Karpas-422 (cell line): Measurements from ENCODE around the gene EMX1. TPM values are rescaled to one million over a fixed set of nuclear protein-coding genes. Genes with fewer than 3 reads are reported as not detected.

Experiments
- DNase-seq: peaks from one replicate; pipeline ENCODE4 v3.0.0-alpha.2; 2015
- H2AFZ ChIP-seq: fragments of 200-600 bp; sonication (generic); 2 replicates; pipeline ENCODE4 v1.6.1; 2014; ENCODE audit warnings: antibody characterized with exemption, low read length, mixed read lengths
- H3K27ac ChIP-seq: fragments of 200-600 bp; sonication (generic); 2 replicates; pipeline ENCODE4 v1.5.1; 2014; ENCODE audit warnings: mild to moderate bottlenecking, low read length, moderate library complexity
- H3K27me3 ChIP-seq: fragments of 200-600 bp; sonication (generic); 2 replicates; pipeline ENCODE4 v1.6.1; 2014; ENCODE audit warnings: low read length, mixed read lengths
- H3K36me3 ChIP-seq: fragments of 200-600 bp; sonication (generic); 2 replicates; pipeline ENCODE4 v1.6.1; 2014; ENCODE audit warnings: low read length, mixed read lengths; ENCODE audit not compliant: insufficient read depth
- H3K4me1 ChIP-seq: fragments of 200-600 bp; sonication (generic); 2 replicates; pipeline ENCODE4 v1.6.1; 2014; ENCODE audit warnings: mild to moderate bottlenecking, low read length, mixed read lengths
- H3K4me2 ChIP-seq: fragments of 200-600 bp; sonication (generic); 2 replicates; pipeline ENCODE4 v1.6.1; 2014; ENCODE audit warnings: low read length, low read depth, mild to moderate bottlenecking; ENCODE audit not compliant: poor library complexity, severe bottlenecking
- H3K4me3 ChIP-seq: fragments of 200-600 bp; sonication (generic); 2 replicates; pipeline ENCODE4 v1.5.1; 2014; ENCODE audit warnings: mild to moderate bottlenecking, antibody characterized with exemption, low read length, mixed read lengths
- H3K79me2 ChIP-seq: fragments of 200-600 bp; sonication (generic); 2 replicates; pipeline ENCODE4 v1.6.1; 2014; ENCODE audit warnings: mild to moderate bottlenecking, low read length, mixed read lengths
- H3K9ac ChIP-seq: fragments of 200-600 bp; sonication (generic); 2 replicates; pipeline ENCODE4 v1.6.0; 2014; ENCODE audit warnings: low read length
- H3K9me2 ChIP-seq: fragments of 200-600 bp; sonication (generic), shearing (Covaris generic); replicated peaks from 2 replicates; pipeline ENCODE4 v1.6.0; 2014; ENCODE audit warnings: mild to moderate bottlenecking, low read length, moderate library complexity; ENCODE audit not compliant: insufficient read depth
- H3K9me3 ChIP-seq: fragments of 300-700, 200-600 bp; sonication (generic); 2 replicates; pipeline ENCODE4 v1.6.1; 2014; ENCODE audit warnings: low read length, mixed read lengths
- H4K20me1 ChIP-seq: fragments of 200-600 bp; sonication (generic); 2 replicates; pipeline ENCODE4 v1.6.1; 2014; ENCODE audit warnings: mild to moderate bottlenecking, antibody characterized with exemption, low read length, low read depth; ENCODE audit not compliant: insufficient read depth
- total RNA-seq: library from RNA; depleted of rRNA; stranded (reverse); fragments of >200 nt; shearing (Covaris generic); gene quantifications from 2 replicates; pipeline ENCODE4 v1.2.3, GENCODE V29; 2014; ENCODE audit warnings: low replicate concordance

The EMX1 gene
- total RNA-seq, 1 experiment from 2014 or later, result not detected

DNA sequence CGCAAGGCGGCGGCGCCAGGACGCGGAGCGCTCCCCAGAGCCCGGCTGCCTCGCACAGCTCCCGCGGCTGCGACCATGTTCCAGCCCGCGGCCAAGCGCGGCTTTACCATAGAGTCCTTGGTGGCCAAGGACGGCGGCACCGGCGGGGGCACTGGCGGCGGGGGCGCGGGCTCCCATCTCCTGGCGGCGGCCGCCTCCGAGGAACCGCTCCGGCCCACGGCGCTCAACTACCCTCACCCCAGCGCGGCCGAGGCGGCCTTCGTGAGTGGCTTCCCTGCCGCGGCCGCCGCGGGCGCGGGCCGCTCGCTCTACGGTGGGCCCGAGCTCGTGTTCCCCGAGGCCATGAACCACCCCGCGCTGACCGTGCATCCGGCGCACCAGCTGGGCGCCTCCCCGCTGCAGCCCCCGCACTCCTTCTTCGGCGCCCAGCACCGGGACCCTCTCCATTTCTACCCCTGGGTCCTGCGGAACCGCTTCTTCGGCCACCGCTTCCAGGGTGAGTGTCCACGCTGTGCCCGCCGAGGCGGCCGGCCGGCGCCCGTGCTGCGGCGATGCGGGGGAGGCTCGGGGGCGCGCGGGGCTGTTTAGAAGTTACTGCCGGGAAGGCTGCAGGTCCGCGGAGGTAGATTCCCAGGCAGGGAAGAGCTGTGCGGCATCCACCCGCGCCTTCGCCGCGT is 696 bp downstream of the EMX1 start:
- Histone ChIP-seq H3K9me3 (no peaks in the 10 kb centered on the region), H3K27me3 (no peaks in the 10 kb centered on the region), H3K9me2 (no peaks in the 10 kb centered on the region), H3K4me1 (no peaks in the 10 kb centered on the region), H3K36me3 (no peaks in the 10 kb centered on the region), H2AFZ (no peak overlapping the region), H3K4me2 (no peak overlapping the region), H3K27ac (no peak overlapping the region), H3K79me2 (no peaks in the 10 kb centered on the region), H3K9ac (no peak overlapping the region), H3K4me3 (no peak overlapping the region), H4K20me1 (no peaks in the 10 kb centered on the region)
- no peak for DNase-seq

DNA sequence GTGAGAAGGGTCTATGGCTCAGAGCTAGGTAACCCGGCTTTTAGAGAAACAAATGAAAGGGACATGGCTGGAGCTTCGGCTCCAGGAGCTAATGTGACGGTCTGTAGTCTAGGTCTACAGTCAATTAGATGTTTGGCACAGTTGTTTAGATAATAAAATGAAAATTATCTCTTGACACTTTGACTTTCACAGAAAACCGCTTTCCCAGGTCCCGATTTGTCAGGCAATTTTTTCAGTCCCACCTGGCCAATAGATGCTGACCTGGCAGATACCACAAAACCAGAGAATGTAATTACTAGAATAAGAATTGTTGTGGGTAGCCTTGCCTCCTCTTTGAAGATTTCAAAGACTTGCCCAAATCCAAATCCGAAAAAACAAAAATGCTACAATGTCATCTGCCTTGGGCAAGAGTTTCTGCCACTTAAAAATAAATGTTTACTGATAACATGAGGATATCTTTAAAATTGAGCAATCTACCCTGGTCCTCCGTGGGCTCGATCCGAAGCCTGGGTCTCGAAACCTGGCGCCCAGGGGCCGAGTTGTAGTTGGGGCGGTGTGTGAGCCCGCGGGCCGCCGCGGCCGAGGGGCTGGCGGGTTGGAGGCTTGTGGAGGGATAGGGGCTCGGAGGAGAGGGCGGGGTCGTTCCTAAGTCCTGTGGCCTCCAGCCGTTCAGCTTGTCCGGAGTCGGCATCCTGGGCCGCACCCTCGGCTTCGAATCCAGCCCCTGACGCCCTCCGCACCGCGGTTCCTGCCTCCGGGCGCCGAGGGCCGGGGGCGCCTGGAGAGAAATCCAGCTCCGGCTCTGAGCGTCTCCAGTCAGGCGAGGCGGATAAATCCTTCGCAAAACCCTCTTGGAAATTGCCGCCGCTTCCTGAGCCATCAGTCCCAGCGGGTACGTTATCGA is 2.3 kb downstream of the EMX1 start:
- H4K20me1 ChIP-seq, result no peaks in the 10 kb centered on the region
- H3K4me1 ChIP-seq, result no peaks in the 10 kb centered on the region
- no peak overlapping the region for H3K27ac ChIP-seq
- H3K4me3 ChIP-seq, result no peak overlapping the region
- no peak overlapping the region for H2AFZ ChIP-seq
- H3K9ac ChIP-seq, result no peak overlapping the region
- no peaks in the 10 kb centered on the region for H3K9me3 ChIP-seq
- DNase-seq, result no peak
- no peaks in the 10 kb centered on the region for H3K36me3 ChIP-seq
- H3K4me2 ChIP-seq, result no peak overlapping the region
- H3K79me2 ChIP-seq, result no peaks in the 10 kb centered on the region
- H3K9me2 ChIP-seq, result no peaks in the 10 kb centered on the region
- no peaks in the 10 kb centered on the region for H3K27me3 ChIP-seq

DNA sequence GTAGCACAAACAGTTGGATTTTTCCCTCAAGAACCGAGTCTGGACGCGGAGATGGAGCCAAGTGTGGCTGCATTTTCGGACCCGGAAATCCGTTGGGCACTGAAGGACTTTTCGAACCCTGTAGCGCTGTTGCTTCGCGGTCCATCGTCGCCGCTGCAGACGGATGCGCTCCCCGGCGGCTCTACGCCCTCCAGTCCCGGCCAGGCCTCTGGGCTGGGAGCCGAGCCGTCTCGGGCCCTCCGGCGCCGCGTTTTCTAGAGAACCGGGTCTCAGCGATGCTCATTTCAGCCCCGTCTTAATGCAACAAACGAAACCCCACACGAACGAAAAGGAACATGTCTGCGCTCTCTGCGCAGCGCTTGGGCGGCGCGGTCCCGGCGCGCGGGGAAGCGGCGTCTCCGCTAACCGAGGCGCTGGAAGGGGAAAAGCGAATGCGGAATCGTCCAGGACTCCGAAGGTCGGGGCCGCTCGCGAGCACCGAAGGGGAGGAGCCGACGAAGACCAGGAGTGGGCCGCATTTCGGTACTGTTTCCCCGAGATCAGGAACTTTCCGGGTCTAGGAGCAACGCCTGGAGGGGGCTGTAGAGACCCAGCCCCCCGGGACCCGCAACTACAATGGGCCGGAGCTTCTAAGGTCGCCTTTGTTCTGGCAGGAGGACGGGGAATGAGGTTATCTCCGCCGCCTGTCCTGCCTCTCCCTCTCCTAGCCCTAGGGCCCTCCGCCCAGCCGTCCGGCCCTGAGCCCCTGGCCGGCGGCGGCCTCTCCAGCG is 3.2 kb downstream of the EMX1 start:
- H3K9me3 ChIP-seq, result no peaks in the 10 kb centered on the region

DNA sequence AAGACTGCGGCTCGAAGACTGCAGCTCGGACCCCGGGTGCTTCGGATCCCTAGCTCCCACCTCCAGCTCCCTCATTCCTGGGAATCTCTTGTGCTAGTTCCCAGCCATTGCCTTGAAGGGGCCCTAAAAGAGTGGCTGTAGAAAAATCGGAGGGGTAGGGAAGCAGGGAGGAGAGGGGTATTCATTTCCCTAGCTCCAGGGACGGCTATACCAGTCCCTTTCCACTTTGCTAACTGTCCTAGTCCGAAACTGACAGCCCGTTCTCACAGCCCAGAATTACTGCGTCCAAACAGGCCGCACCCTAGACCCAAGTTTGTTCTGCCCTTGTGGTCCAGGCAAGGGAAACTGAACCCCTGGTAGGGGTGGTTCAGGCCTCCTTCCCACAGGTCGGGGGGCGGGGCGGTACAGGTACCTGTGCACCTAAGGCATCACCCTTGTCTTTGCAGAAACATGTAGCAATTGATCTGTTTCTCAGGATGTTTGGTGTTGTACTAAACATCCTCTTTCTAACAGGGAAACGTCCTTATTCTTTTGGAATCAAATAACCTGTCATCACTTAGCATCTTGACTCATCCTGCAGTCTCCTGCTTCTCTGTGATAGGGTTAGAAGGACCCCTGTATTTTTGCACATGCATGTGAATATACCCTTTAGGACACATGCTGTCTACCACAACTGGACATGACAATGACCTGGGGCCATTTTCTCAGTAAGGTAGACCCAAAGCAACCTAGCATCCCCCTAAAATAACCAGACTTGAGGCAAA is 4.0 kb downstream of the EMX1 start:
- Histone ChIP-seq H3K4me2 (no peak overlapping the region), H4K20me1 (no peaks in the 10 kb centered on the region), H3K9me3 (no peaks in the 10 kb centered on the region), H2AFZ (no peak overlapping the region), H3K79me2 (no peaks in the 10 kb centered on the region), H3K27me3 (no peaks in the 10 kb centered on the region), H3K4me3 (no peak overlapping the region), H3K9ac (no peak overlapping the region), H3K36me3 (no peaks in the 10 kb centered on the region), H3K9me2 (no peaks in the 10 kb centered on the region), H3K4me1 (no peaks in the 10 kb centered on the region), H3K27ac (no peak overlapping the region)
- DNase-seq, result no peak

More for the DNA sequence above, 3.2 kb downstream of the EMX1 start:
- no peaks in the 10 kb centered on the region for H4K20me1 ChIP-seq
- no peak overlapping the region for H3K27ac ChIP-seq
- H3K4me2 ChIP-seq, result no peak overlapping the region
- H3K4me1 ChIP-seq, result no peaks in the 10 kb centered on the region
- no peak overlapping the region for H2AFZ ChIP-seq
- no peak overlapping the region for H3K4me3 ChIP-seq
- no peaks in the 10 kb centered on the region for H3K9me2 ChIP-seq
- no peak overlapping the region for H3K9ac ChIP-seq
- H3K27me3 ChIP-seq, result no peaks in the 10 kb centered on the region
- no peak for DNase-seq
- no peaks in the 10 kb centered on the region for H3K36me3 ChIP-seq
- no peaks in the 10 kb centered on the region for H3K79me2 ChIP-seq

DNA sequence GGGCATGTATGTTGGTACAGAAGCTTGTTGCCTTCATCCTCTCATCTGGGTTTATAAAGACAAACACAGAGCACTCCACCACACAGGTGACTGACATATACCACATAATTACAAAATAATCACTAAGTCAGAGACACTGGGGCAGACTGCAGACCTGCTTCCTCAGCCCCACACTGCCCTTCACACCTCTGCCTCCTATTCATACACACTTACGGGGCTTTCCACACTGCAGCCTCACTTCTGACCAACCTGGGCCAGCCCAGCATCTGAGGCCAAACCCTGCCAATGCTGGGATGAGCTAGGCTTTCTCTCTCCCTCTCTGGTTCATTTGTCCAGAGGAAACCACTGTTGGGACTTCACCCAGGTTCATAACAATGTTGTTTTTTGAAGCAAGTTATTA is 4.5 kb downstream of the EMX1 start:
- Histone ChIP-seq H3K9me2 (no peaks in the 10 kb centered on the region), H3K79me2 (no peaks in the 10 kb centered on the region), H3K27ac (no peak overlapping the region), H3K4me2 (no peak overlapping the region), H3K9ac (no peak overlapping the region), H3K4me1 (no peaks in the 10 kb centered on the region), H4K20me1 (no peaks in the 10 kb centered on the region), H3K27me3 (no peaks in the 10 kb centered on the region), H3K4me3 (no peak overlapping the region), H2AFZ (no peak overlapping the region), H3K9me3 (no peaks in the 10 kb centered on the region), H3K36me3 (no peaks in the 10 kb centered on the region)
- DNase-seq, result no peak

DNA sequence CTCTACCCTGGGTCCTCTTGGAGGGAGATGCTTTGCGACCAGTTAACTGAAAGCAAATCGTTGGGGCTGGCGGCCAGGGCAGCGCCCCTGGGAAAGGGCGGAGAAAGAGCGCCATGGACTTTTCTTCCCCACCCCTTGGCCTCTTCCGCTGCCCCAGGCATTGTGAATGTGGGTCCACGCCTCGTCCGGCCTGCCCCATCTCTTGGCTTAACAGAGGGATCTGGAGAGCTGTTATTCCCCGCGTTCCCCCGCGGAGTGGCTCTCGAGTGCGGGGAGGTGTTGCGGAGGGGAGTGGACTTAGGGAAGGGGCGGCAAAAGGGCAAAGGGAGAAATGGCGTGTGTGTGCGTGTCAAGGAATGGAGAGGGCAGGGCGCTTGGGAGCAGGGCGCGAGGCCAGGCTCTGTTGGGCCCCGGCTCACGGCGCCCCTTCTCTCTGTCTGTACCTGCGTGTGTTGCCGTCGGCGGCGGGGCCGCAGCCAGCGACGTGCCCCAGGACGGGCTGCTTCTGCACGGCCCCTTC is 6.6 kb downstream of the EMX1 start:
- no peak for DNase-seq
- Histone ChIP-seq H3K9me2 (no peaks in the 10 kb centered on the region), H3K4me2 (no peak overlapping the region)

DNA sequence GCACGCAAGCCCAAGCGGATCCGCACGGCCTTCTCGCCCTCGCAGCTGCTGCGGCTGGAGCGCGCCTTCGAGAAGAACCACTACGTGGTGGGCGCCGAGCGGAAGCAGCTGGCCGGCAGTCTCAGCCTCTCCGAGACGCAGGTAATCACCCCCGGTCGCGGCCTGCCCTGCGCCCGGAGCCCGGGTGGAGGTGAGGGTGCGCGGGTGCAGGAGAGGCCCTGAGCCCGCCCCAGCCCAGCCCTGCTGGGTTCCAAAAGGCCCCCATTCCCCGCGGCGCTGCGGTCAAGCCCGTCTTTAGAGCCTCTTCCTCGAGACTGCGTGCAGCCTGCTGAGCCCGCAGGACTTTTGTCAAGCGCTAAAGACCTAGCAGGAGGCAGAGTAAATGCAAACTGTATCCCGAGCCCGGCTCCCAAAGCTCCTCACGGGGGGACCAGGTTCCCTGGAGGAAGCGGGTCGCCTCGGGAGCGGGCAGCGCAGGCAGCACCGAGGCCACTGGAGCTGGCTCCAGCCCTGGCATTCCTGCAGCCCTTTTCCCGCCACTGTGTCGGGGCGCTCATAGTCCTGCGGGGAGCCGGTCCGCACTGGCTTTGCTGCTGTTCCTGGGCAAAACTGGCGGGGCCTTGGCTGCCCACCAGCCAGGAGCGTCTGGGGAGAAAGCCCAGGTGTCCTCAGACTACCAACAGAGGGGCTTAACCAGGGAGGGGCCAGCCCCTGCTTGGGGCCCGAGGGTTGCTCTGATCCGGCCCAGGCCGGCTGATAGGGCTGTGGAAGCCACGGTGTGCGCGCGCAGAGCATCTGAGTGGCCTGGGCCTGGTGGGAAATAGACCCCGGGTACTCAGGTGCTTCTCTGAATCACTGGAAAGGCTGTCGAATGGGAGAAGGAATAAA is 7.3 kb downstream of the EMX1 start:
- no peak overlapping the region for H2AFZ ChIP-seq
- no peaks in the 10 kb centered on the region for H3K4me1 ChIP-seq
- no peak for DNase-seq
- no peaks in the 10 kb centered on the region for H3K36me3 ChIP-seq
- no peak overlapping the region for H3K4me2 ChIP-seq
- no peaks in the 10 kb centered on the region for H3K9me2 ChIP-seq
- no peaks in the 10 kb centered on the region for H4K20me1 ChIP-seq
- H3K4me3 ChIP-seq, result no peak overlapping the region
- no peak overlapping the region for H3K9ac ChIP-seq
- H3K79me2 ChIP-seq, result no peaks in the 10 kb centered on the region
- H3K27ac ChIP-seq, result no peak overlapping the region
- no peaks in the 10 kb centered on the region for H3K27me3 ChIP-seq
- no peaks in the 10 kb centered on the region for H3K9me3 ChIP-seq

More for the DNA sequence above, 6.6 kb downstream of the EMX1 start:
- Histone ChIP-seq H3K27ac (no peak overlapping the region), H3K4me3 (no peak overlapping the region), H3K36me3 (no peaks in the 10 kb centered on the region), H3K79me2 (no peaks in the 10 kb centered on the region), H3K9me3 (no peaks in the 10 kb centered on the region), H2AFZ (no peak overlapping the region), H3K27me3 (no peaks in the 10 kb centered on the region), H4K20me1 (no peaks in the 10 kb centered on the region), H3K9ac (no peak overlapping the region), H3K4me1 (no peaks in the 10 kb centered on the region)
